Duodenal mucosa (tissue), 2 donors: Measurements from ENCODE around the gene MTCL1.

Source experiments
- H3K27ac ChIP-seq: one replicate; pipeline ENCODE4 v1.7.0; 2013; ENCODE audit warnings: low read depth, low read length
- H3K27me3 ChIP-seq, 2 donors: one replicate each; pipeline ENCODE4 v1.7.0; 2013; ENCODE audit warnings: low read length in 2 of 2, control low read depth in 1 of 2; ENCODE audit not compliant: insufficient read depth in 2 of 2, control insufficient read depth in 1 of 2
- H3K36me3 ChIP-seq, 2 donors: one replicate each; pipeline ENCODE4 v1.7.0; 2013; ENCODE audit warnings: low read length in 2 of 2, control low read depth in 1 of 2; ENCODE audit not compliant: insufficient read depth in 2 of 2, control insufficient read depth in 1 of 2
- H3K4me1 ChIP-seq, 2 donors: one replicate each; pipeline ENCODE4 v1.7.0; 2013; ENCODE audit warnings: low read length in 2 of 2, control low read depth in 1 of 2; ENCODE audit not compliant: insufficient read depth in 2 of 2, control insufficient read depth in 1 of 2
- H3K4me3 ChIP-seq, 2 donors: one replicate each; pipeline ENCODE4 v1.7.0; 2013; ENCODE audit warnings: low read length in 2 of 2, low read depth in 1 of 2
- H3K9ac ChIP-seq, 2 donors: one replicate each; pipeline ENCODE4 v1.7.0; 2013; ENCODE audit warnings: low read length in 2 of 2, low read depth in 1 of 2
- H3K9me3 ChIP-seq, 2 donors: one replicate each; pipeline ENCODE4 v1.7.0; 2013; ENCODE audit warnings: low read length in 2 of 2, control low read depth in 1 of 2; ENCODE audit not compliant: control insufficient read depth in 1 of 2

Gene MTCL1

DNA sequence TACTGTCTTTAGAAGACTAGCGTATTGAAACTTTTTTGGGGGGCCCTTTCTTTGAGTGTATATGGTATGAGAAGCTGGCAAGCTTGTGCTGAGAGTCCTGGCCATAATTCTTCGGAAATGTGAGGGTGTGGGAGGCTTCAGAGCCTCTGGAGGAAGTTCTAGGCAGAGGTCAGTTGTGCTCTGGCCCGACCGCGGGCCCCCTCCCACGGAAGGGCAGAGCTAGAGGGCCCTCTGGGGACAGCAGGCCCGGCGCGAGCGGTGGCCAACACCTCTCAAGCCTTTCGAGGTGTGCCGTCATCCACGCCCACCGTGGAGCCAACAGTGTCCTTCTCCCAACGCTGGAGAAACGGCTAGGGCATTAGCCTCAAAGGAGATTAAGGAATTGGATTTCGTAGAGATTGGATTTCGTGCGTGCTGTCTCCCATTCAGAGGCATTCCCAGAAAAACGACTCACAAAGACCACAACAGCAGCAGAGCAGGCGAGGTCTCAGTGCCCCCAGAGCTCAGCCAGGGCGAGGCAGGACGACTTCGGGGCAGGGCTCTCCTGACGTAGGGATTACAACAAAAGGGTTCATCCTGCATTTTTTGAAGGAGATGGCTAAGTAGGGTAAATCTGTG is 2.2 kb upstream of the MTCL1 start:
- Histone ChIP-seq H3K27me3 (peaks cover 14 to 29% of the 10 kb centered on the region in 2 donors), H3K4me1 (peaks cover 8 to 18% of the 10 kb centered on the region in 2 donors), H3K36me3 (no peaks in the 10 kb centered on the region), H3K9me3 (no peaks in the 10 kb centered on the region), H3K27ac (no peak overlapping the region), H3K4me3 (no peak overlapping the region), H3K9ac (no peak overlapping the region)

DNA sequence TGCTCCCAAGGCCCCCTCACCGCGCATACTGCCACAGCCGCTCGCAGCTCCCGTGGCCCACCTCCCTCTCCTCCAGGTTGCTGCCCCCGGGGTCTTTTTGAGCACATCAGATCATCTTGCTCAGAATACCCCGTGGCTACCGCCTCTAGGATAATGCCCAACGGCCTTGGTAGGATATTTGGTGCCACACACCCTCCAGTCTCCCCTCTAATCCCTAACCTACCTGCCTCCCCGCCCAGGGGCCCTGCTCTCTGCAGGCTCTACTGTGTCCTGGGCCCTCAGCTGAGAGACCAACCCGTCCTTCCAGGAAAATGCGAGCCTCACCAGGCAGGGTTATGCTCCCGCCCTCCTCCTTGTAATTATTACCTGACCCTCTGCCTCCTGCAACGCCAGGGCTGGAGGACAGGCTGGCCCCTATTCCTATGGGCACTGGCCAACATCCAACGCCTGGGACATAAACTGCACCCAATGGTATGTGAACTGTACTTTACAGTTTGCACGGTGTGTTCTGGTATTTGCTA is 1.5 kb upstream of the MTCL1 start:
- Histone ChIP-seq H3K4me1 (peaks cover 8 to 18% of the 10 kb centered on the region in 2 donors), H3K9ac (peak overlapping the region in 1 of 2 donors; percentile 65), H3K36me3 (no peaks in the 10 kb centered on the region), H3K9me3 (no peaks in the 10 kb centered on the region), H3K27me3 (peaks cover 19 to 29% of the 10 kb centered on the region in 2 donors), H3K4me3 (peak overlapping the region; percentile 67 to 81), H3K27ac (no peak overlapping the region)

DNA sequence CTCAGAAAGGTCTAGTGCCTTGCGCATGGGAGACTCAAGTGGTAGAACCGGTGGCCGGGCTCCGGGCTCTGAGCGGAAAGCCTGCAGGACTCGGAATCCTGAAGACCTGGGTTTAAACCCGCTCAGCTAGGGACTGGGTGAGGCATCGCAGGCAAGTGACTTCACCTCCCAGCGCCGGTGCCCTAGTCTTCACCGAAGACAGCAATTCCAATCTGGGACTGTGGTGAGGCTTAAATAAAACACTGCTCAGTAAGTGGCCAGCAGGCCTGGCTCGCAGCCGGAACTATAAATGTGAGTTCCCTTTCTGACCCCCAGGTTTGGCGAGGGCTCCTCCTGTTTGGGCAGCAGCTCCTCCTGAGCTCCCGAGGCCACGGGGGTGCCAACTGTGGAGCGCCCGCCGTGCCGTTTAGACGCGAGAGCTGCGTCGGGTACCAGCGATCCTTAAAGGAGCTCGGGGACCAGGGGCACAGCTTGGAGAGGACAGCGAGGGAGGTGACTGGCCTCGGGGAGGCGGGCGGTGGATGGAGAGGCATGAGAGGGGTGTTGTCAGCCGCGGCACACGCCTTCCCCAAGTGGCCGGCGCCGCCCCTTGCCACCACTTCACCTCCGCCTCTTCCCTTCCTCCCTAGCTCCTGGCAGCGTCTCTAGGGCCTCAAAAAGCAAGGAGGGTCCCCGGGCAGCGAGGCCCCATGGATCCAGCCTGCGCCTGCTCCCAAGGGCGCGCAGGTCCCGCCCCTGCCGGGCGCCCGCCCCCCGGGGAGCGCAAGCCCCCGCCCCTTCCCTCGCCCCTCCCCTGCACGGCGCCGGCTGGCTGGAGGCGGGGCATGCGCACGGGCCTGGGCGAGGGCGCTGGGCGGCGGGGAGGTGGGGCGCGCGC is 757 bp upstream of the MTCL1 start:
- no peaks in the 10 kb centered on the region for H3K9me3 ChIP-seq
- H3K27me3 ChIP-seq = peaks cover 19 to 29% of the 10 kb centered on the region in 2 donors
- H3K27ac ChIP-seq = peak overlapping the region; percentile 61
- H3K4me3 ChIP-seq = peak overlapping the region; percentile 67 to 81
- H3K9ac ChIP-seq = peak overlapping the region; percentile 23 to 65
- peaks cover 8 to 18% of the 10 kb centered on the region in 2 donors for H3K4me1 ChIP-seq
- H3K36me3 ChIP-seq = no peaks in the 10 kb centered on the region

DNA sequence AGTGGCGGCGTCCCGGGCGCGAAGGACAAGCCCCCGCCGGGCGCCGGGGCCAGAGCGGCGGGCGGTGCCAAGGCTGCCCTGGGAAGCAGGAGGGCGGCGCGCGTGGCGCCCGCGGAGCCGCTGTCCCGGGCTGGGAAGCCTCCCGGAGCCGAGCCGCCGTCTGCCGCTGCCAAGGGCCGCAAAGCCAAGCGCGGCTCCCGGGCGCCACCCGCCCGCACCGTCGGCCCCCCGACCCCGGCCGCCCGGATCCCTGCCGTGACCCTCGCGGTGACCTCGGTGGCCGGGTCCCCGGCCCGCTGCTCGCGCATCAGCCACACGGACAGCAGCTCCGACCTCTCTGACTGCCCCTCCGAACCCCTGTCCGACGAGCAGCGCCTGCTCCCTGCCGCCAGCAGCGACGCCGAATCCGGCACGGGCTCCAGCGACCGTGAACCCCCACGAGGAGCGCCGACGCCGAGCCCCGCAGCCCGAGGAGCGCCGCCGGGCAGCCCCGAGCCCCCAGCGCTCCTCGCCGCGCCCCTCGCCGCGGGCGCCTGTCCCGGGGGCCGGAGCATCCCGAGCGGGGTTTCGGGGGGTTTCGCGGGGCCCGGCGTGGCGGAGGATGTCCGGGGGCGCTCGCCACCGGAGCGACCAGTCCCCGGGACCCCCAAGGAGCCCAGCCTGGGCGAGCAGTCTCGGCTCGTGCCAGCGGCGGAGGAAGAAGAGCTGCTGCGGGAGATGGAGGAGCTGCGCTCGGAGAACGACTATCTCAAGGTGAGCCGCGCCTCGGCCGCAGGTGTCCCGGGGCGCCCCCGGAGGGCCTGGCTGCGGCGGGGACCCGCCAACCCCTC is 820 bp downstream of the MTCL1 start:
- Histone ChIP-seq H3K4me3 (peak overlapping the region; percentile 65 to 67), H3K9me3 (no peaks in the 10 kb centered on the region), H3K4me1 (peaks cover 8 to 18% of the 10 kb centered on the region in 2 donors), H3K27me3 (peaks cover 19 to 29% of the 10 kb centered on the region in 2 donors), H3K36me3 (no peaks in the 10 kb centered on the region), H3K27ac (no peak overlapping the region), H3K9ac (peak overlapping the region; percentile 32 to 43)

DNA sequence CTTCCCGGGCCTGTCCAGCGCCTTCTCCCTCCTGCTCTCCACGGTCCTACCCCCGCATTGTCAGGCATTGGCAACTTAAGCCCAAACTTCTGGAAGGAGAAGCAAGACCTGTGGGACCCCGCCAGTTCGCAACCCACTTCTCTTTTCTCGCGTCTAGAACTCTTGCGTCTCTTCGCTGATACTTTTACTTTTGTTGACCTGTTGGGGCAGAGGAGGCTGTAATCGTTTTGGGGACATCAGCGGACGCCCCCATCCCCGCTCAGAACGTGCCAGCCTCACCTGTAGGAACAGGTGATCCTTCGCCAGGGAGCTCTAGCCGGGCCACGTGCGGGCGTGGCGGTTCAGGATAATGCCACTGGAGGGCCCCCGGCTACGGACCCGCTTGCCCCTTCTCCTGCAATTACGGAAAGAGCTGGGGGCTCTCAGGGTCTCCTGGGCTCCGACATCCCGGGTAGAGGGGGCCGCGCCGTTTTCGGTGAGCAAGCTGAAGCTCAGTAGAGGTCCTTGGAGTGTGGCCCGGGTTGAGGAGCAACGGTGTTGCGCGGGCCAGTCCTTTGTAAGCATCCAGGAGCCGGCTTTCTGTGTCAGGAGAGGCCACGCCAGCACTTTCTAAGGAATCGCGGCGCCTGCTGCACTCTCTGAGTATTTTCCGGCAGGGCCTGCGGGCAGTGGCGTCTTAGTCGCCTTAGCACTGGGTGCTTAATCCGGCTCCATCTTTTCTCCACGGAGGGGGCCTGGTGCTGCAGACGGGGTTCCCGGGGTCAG is 1.6 kb downstream of the MTCL1 start:
- no peak overlapping the region for H3K27ac ChIP-seq
- no peaks in the 10 kb centered on the region for H3K9me3 ChIP-seq
- peaks cover 8 to 18% of the 10 kb centered on the region in 2 donors for H3K4me1 ChIP-seq
- peak overlapping the region; percentile 32 to 43 for H3K9ac ChIP-seq
- H3K36me3 ChIP-seq = no peaks in the 10 kb centered on the region
- peak overlapping the region; percentile 65 to 67 for H3K4me3 ChIP-seq
- peaks cover 19 to 29% of the 10 kb centered on the region in 2 donors for H3K27me3 ChIP-seq

DNA sequence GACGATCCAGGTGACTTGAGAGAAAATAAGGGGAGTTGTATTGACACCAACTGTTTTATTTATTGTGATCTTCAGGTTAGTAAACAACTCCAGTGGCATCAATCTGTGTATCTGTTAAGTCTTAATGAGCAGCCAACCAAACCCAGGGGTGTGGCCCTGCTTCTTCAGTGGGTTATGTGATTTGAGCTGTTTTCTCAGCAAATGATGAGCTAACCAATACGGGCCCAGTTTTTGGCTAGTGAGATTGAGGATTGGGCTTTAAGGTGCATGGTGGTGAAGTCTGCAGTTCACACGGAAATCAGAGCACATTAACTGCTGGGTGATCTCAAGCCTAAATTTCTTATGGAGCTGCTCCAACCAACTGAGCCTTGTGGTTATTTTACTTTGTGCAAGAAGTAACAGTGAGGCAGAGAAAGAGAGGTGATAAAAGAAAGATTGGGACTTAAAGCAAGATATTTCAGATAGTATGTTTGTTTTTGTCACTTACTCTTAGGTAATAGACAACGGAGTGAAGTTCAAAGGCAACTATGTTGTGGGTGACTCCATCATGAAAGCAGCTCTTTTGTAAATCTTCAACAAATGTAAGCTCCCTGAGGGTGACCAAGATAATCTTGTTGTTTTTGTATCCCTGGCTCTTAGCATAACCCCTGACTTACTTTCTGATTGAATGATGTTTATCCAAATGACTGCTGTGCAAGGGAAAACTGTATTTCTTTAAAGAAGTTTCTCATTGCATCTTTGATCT is 2.4 kb downstream of the MTCL1 start:
- no peak overlapping the region for H3K27ac ChIP-seq
- peaks cover 19 to 28% of the 10 kb centered on the region in 2 donors for H3K27me3 ChIP-seq
- no peaks in the 10 kb centered on the region for H3K36me3 ChIP-seq
- H3K9me3 ChIP-seq = no peaks in the 10 kb centered on the region
- peak overlapping the region in 1 of 2 donors; percentile 43 for H3K9ac ChIP-seq
- peaks cover 8 to 18% of the 10 kb centered on the region in 2 donors for H3K4me1 ChIP-seq
- H3K4me3 ChIP-seq = peak overlapping the region in 1 of 2 donors; percentile 67

DNA sequence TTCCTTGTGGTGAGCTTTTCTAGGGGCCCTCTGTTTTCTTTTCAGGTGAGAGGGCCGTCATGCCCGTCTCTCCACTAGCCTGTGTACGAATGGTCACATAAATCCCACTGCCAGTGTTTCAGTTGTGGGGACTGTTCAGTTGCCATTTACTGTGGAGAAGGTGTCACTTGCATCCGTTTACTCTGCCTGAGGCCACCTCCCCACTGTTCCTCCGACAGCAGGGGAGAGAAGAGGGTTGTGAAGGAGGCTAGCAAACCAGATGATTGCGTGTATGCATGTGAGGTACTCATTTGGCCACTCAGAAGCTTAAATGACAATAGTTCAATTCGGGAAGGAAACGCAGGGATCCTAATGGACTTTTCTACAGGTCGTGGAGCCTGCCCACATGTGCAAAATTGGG is 3.3 kb downstream of the MTCL1 start:
- Histone ChIP-seq H3K27ac (no peak overlapping the region), H3K9me3 (no peaks in the 10 kb centered on the region), H3K9ac (no peak overlapping the region), H3K27me3 (peaks cover 14 to 19% of the 10 kb centered on the region in 2 donors), H3K4me3 (no peak overlapping the region), H3K36me3 (no peaks in the 10 kb centered on the region), H3K4me1 (peaks cover 8 to 18% of the 10 kb centered on the region in 2 donors)

DNA sequence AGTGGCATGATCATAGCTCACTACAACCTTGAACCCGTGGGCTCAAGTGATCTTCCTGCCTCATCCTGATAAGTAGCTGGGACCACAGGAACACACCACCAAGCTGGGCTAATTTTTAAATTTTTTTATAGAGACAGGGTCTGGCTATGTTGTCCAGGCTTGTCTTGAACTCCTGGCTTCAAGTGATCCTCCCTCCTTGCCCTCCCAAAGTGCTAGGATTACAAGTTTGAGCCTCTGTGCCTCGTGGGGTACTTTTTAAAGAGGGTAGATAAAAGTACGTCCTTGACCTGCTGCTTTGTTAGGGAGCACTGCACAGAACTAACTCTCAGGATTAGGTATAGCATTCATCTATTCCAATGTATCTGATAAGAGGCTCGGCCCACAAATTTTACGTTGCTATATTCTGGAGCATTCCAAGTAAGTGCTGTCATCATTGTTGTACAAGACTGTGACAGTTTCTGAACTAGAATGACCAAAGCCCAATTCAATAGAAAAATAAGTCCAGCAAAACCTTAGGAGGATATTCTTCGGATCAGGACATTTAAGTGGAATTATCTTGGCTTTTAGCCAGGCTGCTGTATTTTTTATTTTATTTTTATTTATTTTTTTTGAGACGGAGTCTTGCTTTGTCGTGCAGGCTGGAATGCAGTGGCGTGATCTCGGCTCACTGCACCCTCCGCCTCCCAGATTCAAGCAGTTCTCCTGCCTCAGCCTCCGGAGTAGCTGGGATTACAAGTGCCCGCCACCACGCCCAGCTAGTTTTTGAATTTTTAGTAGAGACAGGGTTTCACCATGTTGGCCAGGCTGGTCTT is 4.1 kb downstream of the MTCL1 start:
- no peak overlapping the region for H3K4me3 ChIP-seq
- no peak overlapping the region for H3K9ac ChIP-seq
- H3K27ac ChIP-seq = no peak overlapping the region
- peaks cover 10 to 15% of the 10 kb centered on the region in 2 donors for H3K27me3 ChIP-seq
- no peaks in the 10 kb centered on the region for H3K36me3 ChIP-seq
- H3K4me1 ChIP-seq = peaks cover under 1 to 10% of the 10 kb centered on the region in 2 donors
- no peaks in the 10 kb centered on the region for H3K9me3 ChIP-seq
